Effector memory CD8-positive, alpha-beta T cell (primary cell): ENCODE data around the gene SLC38A2.

Source experiments
- ATAC-seq: fragments of 150-1000 bp; cut with Tn5 transposase; replicated peaks from 2 replicates; pipeline ENCODE4 v1.10.0; 2021; ENCODE audit warnings: mild to moderate bottlenecking, moderate library complexity
- DNase-seq, 3 experiments: peaks; one replicate each; pipeline ENCODE4 v3.0.0; 2021
- H3K27ac Mint-ChIP-seq, 2 donors: one replicate each; pipeline ENCODE4 v1.8.0; 2022; ENCODE audit warnings: mild to moderate bottlenecking in 2 of 2, mixed read lengths in 2 of 2, moderate library complexity in 2 of 2
- H3K27me3 Mint-ChIP-seq, 2 donors: one replicate each; pipeline ENCODE4 v1.8.0; 2022; ENCODE audit warnings: mixed read lengths in 2 of 2
- H3K36me3 Mint-ChIP-seq: one replicate; pipeline ENCODE4 v1.8.0; 2022; ENCODE audit warnings: mild to moderate bottlenecking, moderate library complexity, mixed read lengths; ENCODE audit not compliant: insufficient read depth
- H3K4me1 Mint-ChIP-seq, 2 donors: one replicate each; pipeline ENCODE4 v1.8.0; 2022; ENCODE audit warnings: low read depth in 2 of 2, mixed read lengths in 2 of 2
- H3K4me3 Mint-ChIP-seq, 2 donors: one replicate each; pipeline ENCODE4 v1.8.0; 2022; ENCODE audit warnings: mild to moderate bottlenecking in 2 of 2, mixed read lengths in 2 of 2, moderate library complexity in 2 of 2
- H3K9me3 Mint-ChIP-seq, 2 donors: one replicate each; pipeline ENCODE4 v1.8.0; 2022; ENCODE audit warnings: mixed read lengths in 2 of 2

The SLC38A2 gene

DNA sequence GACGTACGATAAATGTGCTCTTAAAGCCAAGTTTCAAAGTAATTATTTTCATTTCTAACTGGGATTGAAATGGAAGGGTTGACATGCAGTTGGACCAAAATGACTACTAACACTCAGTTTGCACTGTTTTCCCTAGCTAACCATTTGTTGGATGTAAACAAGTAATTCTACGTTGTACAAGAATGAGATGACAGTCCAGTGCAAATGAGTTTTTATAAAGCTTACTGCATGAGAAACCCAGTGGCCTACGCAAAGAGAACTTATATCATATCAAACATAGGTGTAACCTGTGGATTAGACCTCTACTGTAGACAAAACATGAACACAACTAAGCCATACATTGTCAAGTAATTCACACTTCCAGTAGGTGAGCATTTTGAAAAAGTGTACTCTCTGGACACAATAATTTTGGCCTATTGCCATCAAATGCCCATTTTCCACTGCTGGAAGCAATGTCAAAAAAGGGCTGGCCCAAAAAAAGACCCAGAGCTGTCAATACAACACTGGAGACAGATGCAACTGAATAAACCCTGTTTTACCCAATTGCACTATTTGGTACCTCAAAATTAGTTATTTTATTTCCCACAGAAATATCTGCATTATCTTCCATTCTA lies 12.8 kb downstream of the SLC38A2 start:
- H3K27ac Mint-ChIP-seq: no peak overlapping the region
- DNase-seq (no peak), ATAC-seq (no peak)
- peaks cover 12 to 24% of the 10 kb centered on the region in 2 donors for H3K4me1 Mint-ChIP-seq
- H3K9me3 Mint-ChIP-seq: no peaks in the 10 kb centered on the region
- H3K36me3 Mint-ChIP-seq: peaks cover 77% of the 10 kb centered on the region
- no peak overlapping the region for H3K4me3 Mint-ChIP-seq
- H3K27me3 Mint-ChIP-seq: no peaks in the 10 kb centered on the region

DNA sequence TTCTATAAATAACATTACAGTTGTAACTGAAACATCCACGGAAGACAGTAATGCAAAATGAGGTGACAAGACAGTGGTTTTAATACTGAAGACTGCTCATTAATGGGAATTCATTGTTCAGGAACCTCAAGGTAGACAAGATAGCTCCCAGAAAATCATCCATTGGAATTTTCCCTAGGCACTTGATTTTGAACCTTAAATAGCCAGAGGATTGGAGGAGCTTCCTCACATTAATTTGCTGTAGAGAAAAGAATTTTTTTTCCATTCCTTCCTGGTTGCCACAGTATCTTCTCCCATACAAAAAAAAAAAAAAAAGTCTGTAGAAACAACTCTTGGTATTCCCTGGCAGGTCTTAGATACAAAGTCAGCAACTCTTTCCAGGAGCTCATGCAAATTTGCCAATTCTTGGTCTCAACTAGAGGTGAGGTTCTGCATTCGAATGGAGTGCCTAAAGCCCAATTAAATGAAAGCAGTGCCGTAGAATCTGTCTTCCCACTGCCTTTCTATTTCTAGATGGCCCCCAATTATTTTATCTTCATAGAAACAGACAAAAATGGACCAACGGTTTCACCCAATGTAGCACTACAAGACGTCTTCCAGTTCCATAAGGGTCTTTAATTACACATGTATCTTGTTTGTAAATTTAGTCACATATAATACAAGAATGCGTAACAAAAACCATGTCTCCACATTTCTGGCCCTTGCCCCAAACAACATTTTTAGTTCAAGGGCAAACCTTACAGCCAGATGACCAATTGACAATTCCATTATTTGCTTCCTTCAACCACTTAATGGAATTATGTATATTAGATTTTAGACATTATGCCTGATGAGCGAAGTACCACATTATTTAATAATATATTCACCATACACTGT lies 13.5 kb downstream of the SLC38A2 start:
- H3K27me3 Mint-ChIP-seq: no peaks in the 10 kb centered on the region
- no peak overlapping the region for H3K27ac Mint-ChIP-seq
- peaks cover 13 to 21% of the 10 kb centered on the region in 2 donors for H3K4me1 Mint-ChIP-seq

DNA sequence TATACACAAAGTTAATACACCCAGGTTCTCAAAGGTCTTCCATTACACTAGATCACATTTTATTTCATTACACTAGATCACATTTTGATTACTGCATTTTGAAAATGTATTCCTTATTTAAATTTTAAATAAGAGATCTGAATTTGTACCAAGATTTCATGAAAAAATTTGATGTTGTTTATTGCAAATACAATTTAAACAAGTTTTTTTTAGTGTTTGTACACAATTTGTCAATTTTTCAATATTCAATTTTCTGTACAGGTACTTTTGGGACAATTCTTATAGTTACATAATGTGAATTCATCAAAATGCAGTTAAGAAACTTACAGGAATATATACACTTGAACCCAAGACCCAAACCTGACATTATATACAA lies 14.3 kb downstream of the SLC38A2 start:
- Mint-ChIP-seq H3K9me3 (no peaks in the 10 kb centered on the region), H3K4me3 (no peak overlapping the region), H3K27ac (peak overlapping the region in 1 of 2 donors; percentile 60), H3K27me3 (no peaks in the 10 kb centered on the region), H3K4me1 (peaks cover 13 to 16% of the 10 kb centered on the region in 2 donors), H3K36me3 (peaks cover 63% of the 10 kb centered on the region)
- no peak for ATAC-seq
- no peak for DNase-seq

More for the DNA sequence above, 13.5 kb downstream of the SLC38A2 start:
- Mint-ChIP-seq H3K36me3 (peaks cover 70% of the 10 kb centered on the region), H3K9me3 (no peaks in the 10 kb centered on the region), H3K4me3 (no peak overlapping the region)
- ATAC-seq (no peak), DNase-seq (no peak)

DNA sequence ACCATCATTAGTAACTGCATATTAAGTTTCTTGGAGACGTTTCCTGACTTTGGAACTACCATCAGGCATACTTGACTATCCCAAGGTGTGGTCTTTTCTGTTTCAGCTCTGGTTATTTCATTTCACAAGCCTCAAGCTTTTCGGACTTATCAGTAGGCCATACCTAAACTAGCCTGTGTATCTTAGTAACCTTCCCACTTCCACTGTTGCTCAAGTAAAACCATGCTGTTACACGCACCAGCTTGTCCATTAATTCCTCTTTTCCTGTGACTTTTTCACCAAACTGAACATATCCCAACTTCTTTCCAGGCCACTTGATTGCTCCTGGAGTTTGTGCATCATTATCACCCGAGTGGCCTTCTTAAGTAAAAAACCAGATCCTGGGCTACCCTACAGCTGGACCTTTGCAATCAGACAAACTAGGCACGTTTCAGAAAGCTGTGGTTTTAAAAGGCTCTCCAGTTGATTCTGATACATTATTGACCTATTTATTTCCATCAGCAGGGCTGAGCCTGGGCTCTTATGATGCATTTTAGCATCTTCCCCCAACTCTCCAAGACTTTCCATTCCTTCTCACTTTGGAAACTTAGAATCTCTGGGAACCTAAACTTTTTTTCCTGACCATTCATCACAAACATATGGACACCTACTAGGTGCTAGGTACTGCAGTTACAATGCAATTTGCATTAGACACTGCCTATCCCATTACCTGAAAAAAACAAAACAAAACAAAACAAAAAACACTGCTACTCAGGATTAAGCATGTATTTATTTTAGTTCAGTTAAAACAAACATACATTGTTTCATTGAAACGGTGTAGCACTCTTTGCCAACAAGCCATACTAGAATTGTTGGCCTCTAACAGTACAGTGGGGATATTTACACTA lies 14.9 kb downstream of the SLC38A2 start:
- Mint-ChIP-seq H3K27ac (peak overlapping the region in 1 of 2 donors; percentile 60), H3K4me1 (peaks cover 10 to 11% of the 10 kb centered on the region in 2 donors), H3K9me3 (no peaks in the 10 kb centered on the region), H3K27me3 (no peaks in the 10 kb centered on the region), H3K36me3 (peaks cover 57% of the 10 kb centered on the region), H3K4me3 (no peak overlapping the region)
- DNase-seq (no peak), ATAC-seq (no peak)

DNA sequence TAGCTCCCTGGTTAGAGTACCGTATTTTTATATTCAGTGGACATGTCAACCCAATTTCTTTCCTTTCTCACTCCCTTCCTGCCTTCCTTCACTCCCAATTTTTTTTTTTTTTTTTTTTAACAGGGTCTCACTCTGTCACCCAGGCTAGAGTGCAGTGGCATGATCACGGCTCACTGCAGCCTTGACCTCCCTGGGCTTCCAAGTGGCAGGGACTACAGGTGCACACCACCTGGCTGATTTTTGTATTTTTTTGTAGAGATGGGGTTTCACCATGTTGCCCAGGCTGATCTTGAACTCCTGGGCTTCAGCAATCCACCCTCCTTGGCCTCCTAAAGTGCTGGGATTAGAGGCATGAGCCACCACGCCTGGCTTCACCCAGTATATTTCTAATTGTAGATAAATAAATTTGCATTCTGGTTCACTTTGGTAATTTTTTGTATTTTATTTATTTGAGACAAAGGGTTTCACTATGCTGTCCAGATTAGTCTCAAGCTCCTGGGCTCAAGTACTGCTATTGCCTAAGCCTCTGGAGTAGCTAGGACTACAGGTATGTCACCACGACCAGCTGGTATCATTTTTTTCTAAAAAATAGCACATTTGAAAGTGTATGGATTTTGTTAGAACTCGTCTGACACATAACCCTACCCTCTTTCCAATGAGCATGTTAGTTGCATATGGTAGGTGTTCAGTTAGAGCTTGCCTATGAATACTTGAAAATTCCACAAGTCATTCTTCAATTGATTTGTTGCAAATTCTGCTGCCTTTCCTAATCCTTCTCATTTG lies 15.7 kb downstream of the SLC38A2 start:
- DNase-seq (no peak), ATAC-seq (no peak)
- Mint-ChIP-seq H3K27me3 (no peaks in the 10 kb centered on the region), H3K9me3 (no peaks in the 10 kb centered on the region), H3K4me3 (no peak overlapping the region), H3K36me3 (peaks cover 48% of the 10 kb centered on the region), H3K27ac (no peak overlapping the region), H3K4me1 (peaks cover 6 to 7% of the 10 kb centered on the region in 2 donors)

DNA sequence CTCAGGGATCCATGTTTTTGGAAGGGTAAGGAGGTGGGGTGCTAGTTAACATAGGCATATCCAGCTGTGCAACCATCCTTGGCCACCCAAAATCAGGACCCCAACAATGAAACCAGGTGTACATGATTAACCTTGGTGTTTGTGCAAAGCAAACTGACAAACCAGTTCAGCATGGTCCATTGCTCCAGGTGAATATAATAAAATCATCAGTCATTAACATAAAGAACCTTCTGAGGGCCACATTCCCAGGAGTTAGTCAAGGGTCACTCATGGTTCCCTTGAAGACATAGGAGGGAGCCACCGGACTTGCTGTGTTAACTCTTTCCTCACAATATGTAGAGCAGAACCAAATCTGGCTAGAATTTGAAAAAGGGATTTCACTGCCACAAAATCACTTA lies 17.8 kb downstream of the SLC38A2 start:
- no peak overlapping the region for H3K4me3 Mint-ChIP-seq
- no peak for ATAC-seq
- peaks cover 4% of the 10 kb centered on the region in 2 donors for H3K4me1 Mint-ChIP-seq
- DNase-seq: no peak
- no peaks in the 10 kb centered on the region for H3K9me3 Mint-ChIP-seq
- peaks cover 28% of the 10 kb centered on the region for H3K36me3 Mint-ChIP-seq
- no peak overlapping the region for H3K27ac Mint-ChIP-seq
- no peaks in the 10 kb centered on the region for H3K27me3 Mint-ChIP-seq

DNA sequence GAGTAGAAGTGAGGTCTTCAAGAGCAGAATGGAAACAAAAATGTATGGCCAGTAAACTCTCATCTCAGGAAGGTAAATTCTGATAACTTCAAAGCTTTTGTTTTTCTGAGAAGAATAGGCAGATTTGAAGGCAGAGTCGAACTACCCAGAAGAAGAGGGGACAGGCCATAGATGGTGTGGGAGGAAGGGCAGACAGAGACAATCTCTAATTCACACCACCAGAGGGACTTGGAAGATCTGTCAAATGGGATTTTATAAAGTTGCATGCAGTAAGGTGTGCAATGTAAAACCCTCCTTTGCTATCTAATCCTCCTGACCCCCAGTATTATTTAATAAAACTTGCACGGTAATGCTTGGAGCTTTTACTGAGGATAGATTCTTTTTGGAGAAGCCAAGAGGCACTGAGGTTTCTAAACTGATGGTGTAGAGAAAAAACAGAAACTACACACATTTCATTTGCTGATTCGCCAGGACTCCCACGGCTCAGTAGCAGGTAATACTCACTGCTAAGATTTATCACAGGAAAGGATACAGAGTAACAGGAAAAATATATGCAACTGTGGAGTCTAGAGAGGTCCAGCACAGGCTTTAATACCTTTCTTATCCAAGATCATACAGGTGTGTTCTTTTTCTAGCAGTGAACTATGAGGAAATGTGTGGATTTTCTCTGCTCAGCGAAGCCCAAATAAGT lies 18.3 kb downstream of the SLC38A2 start:
- H3K4me3 Mint-ChIP-seq: no peak overlapping the region
- peaks cover 6 to 7% of the 10 kb centered on the region in 2 donors for H3K4me1 Mint-ChIP-seq
- peak; percentile 47 for ATAC-seq

DNA sequence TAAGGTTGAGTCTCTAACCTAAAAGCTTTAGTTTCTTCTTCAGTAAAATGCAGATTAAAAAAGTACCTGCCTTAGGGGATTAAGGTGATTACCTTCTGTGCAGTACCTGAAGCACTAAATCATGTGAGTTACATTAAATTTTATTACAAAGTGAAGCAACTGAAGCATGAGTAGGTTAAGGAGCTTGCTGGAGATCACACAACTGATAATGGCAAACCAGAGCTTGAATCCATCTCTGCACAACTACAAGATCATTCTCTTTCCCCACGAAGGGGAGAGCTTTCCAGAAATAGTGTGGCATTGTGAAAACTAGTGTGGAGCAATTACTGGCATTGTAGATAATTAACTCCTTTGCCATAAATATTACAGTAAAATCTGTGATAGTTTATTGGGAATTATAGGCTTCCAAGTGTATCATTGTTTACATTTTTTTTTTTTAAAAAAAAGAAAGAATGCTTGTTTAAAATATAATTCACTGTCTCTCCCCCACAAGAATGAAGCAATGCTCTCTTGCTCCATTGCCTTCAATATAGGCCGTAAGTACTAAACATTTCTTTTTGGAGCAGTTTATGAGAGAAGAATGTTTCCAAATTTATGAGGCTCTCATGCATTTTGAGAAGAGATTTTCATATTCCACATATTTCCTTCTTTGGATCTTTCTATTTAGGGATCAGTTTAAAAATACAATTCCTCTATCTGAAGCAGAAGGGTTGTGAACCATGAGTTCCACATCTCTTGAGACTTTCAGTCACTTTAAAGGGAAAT lies 20.5 kb downstream of the SLC38A2 start:
- no peaks in the 10 kb centered on the region for H3K27me3 Mint-ChIP-seq
- H3K4me1 Mint-ChIP-seq: peaks cover 3 to 4% of the 10 kb centered on the region in 2 donors
- no peak overlapping the region for H3K4me3 Mint-ChIP-seq
- ATAC-seq (no peak), DNase-seq (no peak)
- no peaks in the 10 kb centered on the region for H3K9me3 Mint-ChIP-seq
- no peak overlapping the region for H3K27ac Mint-ChIP-seq
- H3K36me3 Mint-ChIP-seq: peaks cover 4% of the 10 kb centered on the region

More for the DNA sequence above, 18.3 kb downstream of the SLC38A2 start:
- Mint-ChIP-seq H3K27ac (no peak overlapping the region), H3K36me3 (peaks cover 23% of the 10 kb centered on the region), H3K9me3 (no peaks in the 10 kb centered on the region), H3K27me3 (no peaks in the 10 kb centered on the region)
- DNase-seq: no peak

DNA sequence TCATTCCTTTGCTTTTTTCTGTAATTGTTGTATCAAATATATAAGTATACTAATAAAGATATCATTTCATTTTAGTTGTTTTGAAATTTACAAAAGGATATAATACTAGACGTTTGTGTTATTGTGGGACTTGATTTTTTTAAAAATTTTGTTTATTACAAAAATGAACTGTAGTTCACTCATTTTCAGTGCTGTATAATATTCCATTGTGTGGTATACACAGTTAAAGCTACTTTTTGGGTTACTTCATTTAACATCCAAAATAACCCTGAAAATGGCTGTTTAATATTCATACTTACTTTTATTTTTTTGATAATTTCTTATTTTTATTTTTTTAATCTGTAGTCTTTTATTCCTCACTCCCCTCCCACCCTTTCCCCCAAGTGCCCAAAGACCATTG lies 21.4 kb downstream of the SLC38A2 start:
- H3K9me3 Mint-ChIP-seq: no peaks in the 10 kb centered on the region
- H3K4me3 Mint-ChIP-seq: no peak overlapping the region
- ATAC-seq (no peak), DNase-seq (no peak)
- H3K4me1 Mint-ChIP-seq: peaks cover 3 to 4% of the 10 kb centered on the region in 2 donors
- no peaks in the 10 kb centered on the region for H3K36me3 Mint-ChIP-seq
- H3K27ac Mint-ChIP-seq: no peak overlapping the region
- no peaks in the 10 kb centered on the region for H3K27me3 Mint-ChIP-seq

DNA sequence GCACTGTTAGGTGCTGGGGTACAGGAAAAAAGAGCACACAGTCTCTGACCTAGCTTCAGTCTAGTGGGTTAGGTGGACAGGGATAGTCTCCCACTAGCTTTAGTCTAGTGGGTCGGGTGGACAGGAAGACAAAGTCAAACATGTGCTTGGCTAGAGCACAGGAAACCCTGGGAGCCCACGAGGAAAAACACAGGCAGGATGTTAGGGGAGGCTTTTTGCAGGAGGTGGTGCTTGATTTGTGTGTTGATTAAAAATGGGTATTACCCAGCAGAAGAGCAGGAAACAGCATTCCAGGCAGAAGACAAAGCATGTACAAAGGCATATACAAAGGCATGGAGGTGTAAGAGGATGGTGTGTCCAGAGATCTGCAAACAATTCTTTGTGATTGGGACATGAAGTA lies 23.3 kb downstream of the SLC38A2 start:
- DNase-seq: no peak
- no peak overlapping the region for H3K27ac Mint-ChIP-seq
- no peak for ATAC-seq
- no peak overlapping the region for H3K4me3 Mint-ChIP-seq
- peaks cover 3 to 4% of the 10 kb centered on the region in 2 donors for H3K4me1 Mint-ChIP-seq
- H3K27me3 Mint-ChIP-seq: no peaks in the 10 kb centered on the region
- H3K36me3 Mint-ChIP-seq: no peaks in the 10 kb centered on the region
- H3K9me3 Mint-ChIP-seq: no peaks in the 10 kb centered on the region

DNA sequence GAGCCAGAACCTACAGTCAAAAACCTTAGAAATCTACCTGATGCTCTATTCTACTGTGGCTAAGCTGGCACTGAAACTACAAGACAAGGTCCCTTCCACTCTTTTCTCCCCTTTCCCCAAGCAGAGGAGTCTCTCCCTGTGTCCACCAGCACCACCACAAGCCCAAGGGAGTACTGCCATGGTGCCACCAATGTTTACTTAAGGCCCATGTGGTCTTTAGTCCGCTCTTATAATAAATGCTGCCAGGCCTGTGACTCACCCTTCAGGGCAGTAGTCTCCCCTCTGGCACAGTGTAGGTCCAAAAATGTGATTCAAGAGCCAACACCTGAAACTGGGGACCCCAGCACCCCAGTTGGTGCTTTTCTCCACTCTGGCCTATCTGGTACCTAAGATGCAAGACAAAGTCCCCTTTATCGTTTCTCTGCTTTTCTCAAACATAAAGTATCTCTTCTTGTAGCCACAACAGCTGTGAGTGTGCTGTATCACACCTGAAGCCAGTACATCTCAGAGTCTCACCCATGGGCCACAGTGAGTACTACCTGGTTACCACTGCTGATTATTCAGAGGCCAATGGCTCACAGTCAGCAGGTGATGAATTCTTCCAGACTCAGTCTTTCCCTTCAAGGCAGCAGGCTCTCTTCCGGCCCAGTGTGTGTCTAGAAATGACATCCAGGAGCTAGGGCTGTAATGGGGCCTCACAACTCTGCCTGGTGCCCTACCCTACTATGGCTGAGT lies 29.3 kb downstream of the SLC38A2 start:
- Mint-ChIP-seq H3K36me3 (no peaks in the 10 kb centered on the region), H3K27ac (peak overlapping the region in 1 of 2 donors; percentile 52), H3K4me1 (no peaks in the 10 kb centered on the region), H3K4me3 (no peak overlapping the region), H3K27me3 (peaks cover 27 to 31% of the 10 kb centered on the region in 2 donors), H3K9me3 (no peaks in the 10 kb centered on the region)
- ATAC-seq (no peak), DNase-seq (no peak)
